NCI-H774 (cell line): ENCODE measurements around the gene SORCS2.

Experiments used
- DNase-seq: peaks from one replicate; lab custom pipeline; 2025; lab: John Stamatoyannopoulos, UW

The SORCS2 gene

GRCh38 chr4:7428261-7429068 is 236.1 kb downstream of the SORCS2 start:
- no peak for DNase-seq

GRCh38 chr4:7429069-7429416 is 236.7 kb downstream of the SORCS2 start:
- DNase-seq, result no peak

GRCh38 chr4:7429601-7430078 is 237.3 kb downstream of the SORCS2 start:
- no peak for DNase-seq

DNA sequence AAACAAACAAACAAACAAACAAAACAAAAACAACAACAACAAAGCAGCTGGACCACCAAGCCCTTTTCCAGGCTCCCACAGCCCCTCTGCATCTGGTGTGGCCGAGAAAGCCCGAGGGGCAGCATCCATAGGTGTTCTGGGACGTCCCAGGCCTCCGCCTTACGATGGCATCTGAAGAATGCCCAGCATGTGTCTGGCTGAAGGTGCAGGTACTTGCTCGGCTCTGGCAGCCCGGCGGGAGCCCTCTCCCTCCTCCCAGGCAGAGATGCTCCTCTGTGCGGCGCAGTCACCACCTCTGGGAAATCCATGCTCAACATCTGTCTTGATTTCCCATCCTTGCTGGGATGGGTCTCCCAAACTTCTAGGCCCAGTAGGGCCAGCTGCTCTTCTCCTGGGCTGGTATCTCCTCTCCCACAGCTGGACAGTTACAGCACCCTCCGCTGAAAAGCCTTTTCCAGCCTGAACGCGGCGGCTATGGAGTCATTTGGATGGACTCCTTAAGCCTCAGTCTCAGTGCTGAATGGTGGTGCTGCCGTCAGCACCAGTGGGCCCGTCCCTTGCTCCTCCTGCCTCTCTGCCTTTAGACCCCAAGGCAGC is 238.1 kb downstream of the SORCS2 start:
- DNase-seq, result no peak

- DNase-seq, result no peak
These were observed 238.8 kb downstream of the SORCS2 start for GRCh38 chr4:7430965-7431695.

- no peak for DNase-seq
These were observed 239.6 kb downstream of the SORCS2 start for GRCh38 chr4:7431696-7432530.

DNA sequence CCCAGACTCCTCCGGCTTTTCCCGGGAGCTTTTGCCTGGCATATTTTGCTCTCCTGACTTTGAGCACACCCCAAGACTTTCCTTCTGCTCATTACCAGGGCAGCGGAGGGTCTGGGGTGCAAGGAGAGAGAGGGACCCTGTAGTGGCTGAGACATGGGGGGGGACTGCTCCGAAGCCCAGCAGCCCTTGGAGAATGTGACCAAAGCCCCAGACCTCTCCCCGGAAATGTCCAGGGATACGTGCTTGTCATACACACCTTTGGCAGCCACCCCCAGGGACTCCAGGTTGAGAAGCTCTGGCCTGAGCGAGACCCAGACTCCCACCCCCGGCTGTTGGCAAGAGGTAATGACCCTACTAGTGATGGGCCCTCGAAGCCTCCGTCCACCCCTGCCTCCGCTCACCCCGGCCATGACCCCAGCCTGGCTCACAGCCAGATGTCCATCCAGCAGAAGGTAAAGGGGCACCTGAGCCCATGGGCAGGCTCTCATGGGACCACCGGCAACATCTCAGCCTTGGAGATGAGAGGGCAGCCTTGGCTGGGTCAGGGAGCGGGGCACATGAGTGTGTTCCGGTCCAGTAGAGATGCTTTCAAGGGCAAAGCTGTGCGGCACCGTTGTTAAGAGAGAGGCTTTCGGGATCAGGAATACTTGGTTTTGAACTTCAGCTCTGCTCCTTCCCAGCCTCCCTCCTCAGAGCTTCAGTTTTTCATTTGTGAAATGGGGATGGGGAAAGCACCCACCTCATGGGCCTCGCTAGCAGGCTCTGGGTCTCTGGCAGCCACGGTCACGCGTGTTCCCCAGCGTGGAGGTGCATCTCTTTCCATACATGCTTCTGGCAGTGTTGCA is 240.4 kb downstream of the SORCS2 start:
- DNase-seq, result no peak

DNA sequence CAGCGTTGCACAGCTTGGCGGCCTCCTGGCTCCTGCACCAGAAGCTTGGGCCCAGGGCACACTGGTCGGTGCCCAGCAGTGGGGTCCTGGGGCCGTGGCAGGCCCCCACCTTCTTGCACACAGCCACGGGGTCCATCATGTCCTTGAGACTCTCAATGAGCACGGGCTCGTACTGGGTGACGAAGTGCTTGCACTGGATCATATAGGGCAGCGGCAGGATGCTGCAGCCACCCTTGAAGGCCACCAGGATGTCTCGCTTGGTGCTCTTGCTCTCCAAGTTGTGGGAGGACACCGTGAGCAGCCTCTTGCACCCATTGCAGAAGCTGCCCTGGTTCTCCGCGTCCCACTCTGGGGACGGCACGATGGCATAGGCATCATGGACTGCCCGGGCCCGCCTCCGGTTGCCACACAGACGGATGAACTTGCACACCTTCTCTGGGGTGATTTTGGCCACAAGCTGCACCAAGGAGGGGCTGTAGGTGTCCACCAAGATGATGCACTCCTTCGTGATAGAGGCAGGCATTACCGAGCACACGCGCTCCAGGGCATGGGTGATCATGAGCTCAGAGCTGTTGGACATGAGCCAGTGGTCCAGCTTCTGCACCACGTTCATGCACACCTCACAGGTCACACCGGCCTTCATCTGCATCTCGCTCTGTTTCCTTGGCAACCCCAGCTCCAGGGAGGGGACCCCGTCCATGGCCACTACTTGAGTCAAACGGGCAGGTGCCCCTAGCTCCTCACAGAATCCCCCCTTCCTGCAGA is 241.2 kb downstream of the SORCS2 start:
- DNase-seq, result no peak

- no peak for DNase-seq
These were observed 241.9 kb downstream of the SORCS2 start for GRCh38 chr4:7434141-7434765.

DNA sequence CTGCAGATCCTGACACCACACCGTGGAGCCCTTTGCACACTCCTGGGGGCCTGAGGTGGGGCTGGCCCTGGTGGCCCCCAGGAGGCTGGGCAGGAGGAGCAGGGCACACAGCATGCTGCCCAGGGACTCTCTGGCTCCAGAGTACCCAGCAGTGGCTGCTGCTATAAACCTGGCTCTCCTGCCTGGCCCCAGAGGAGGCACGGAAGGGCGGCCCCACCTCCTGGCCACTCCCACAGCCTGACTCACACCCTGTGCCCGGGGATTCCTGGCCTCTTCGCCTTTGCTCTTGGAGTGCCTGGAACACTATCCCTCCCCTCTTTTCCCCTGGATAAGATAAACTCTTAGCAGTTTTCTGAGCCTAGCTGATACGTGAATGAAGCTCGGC is 242.4 kb downstream of the SORCS2 start, which contains the start of gene PSAPL1:
Gene PSAPL1, minus strand, starts transcription at position 165 of the 385 bp plus-strand sequence. Its CDS starts 51 bp downstream, at position 114.
- DNase-seq, result no peak

- no peak for DNase-seq
These were observed 243.2 kb downstream of the SORCS2 start for GRCh38 chr4:7435471-7436061.

DNA sequence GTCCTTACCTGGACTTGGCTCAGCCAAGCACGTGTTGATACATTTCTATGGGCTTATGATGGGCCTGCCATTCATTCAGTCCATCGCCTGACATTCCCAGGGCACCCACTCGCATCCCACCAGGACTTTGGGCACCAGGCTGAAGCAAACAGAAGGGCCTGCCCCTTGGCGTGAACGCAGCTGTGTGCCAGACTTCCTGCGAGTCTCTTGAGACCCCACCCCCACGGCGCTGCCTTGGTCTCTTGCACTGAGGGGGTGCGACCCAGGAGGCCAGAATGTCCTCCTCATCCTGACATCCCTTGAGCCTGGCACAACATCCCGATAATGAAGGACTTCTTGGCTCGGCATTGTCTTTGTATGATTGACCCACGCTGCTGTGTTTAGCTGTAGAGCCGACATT is 243.9 kb downstream of the SORCS2 start:
- no peak for DNase-seq

DNA sequence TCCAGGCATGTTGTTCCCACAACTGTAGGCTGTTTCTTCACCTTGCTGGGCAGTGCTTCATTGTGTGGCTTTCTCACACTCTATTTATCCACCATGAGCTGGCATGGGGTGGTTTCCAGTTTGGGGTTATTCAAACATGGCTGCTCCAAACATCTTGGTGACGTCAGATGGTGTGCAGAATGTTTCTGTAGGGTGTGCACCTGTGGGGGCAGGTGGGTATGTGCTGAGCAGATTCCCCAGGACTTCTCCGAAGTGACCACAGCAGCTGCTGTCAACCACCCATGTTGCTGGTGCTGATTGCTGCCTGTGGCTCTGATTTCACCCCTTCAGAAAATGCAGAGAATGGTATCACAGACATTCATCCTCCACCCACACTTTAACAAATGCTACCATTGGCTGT is 247.4 kb downstream of the SORCS2 start:
- DNase-seq, result no peak

DNA sequence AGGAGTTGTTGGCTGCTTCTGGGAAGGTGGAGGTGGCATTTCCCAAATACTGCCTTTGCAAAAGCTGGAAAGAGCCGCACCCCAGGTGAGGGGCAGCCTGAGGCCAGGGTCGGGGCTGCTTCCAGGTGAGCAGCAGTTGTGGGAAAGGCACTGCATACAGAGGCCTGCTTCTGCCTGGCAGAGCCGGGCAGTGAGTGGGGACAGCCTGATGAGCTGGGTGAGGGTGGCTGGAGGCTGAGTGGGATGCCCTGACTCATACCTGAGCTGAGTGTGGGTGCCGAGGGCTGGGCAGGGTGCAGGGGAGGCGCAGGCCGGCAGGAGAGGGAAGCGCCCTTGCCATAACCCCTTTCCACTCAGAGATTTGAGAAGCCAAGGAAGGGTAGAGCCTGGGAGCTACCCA is 248.9 kb downstream of the SORCS2 start:
- DNase-seq, result no peak

- DNase-seq, result no peak
These were observed 250.3 kb downstream of the SORCS2 start for GRCh38 chr4:7442574-7443162.

- no peak for DNase-seq
These were observed 252.0 kb downstream of the SORCS2 start for GRCh38 chr4:7444314-7444713.

GRCh38 chr4:7444731-7445130 is 252.4 kb downstream of the SORCS2 start:
- no peak for DNase-seq

- no peak for DNase-seq
These were observed 254.9 kb downstream of the SORCS2 start for GRCh38 chr4:7447236-7447635.

DNA sequence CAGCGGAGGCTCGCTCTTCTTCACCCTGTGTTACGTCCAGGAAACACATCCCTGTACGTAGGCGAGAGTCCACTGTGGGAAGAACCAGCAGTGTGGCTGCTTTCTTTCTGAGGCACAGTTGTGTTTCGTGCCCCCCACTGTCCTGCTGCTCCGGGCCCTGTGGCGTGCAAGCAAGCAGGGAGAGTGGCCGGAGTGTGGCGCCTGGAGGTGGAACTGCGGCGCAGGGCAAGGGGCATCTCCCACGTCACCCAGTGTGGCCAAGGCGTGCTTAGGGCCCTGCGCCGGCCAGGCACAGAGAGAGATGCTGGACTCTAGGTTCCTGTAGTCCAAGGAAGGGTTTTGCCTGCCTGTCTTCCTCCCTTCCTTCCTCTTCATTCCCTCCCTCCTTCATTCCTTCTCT is 255.7 kb downstream of the SORCS2 start:
- DNase-seq, result no peak
